NK-92 (cell line): ENCODE measurements around the gene ARL2BP.
"Not testable (repeated sequence)": the region's sequence is repeated elsewhere in the genome, so short reads cannot be mapped to it uniquely, and the experiment has no call there.

Experiments
- DNase-seq: peaks from one replicate; lab custom pipeline; 2025; ENCODE audit not compliant: unreplicated experiment; lab: John Stamatoyannopoulos, UW

Gene ARL2BP

DNA sequence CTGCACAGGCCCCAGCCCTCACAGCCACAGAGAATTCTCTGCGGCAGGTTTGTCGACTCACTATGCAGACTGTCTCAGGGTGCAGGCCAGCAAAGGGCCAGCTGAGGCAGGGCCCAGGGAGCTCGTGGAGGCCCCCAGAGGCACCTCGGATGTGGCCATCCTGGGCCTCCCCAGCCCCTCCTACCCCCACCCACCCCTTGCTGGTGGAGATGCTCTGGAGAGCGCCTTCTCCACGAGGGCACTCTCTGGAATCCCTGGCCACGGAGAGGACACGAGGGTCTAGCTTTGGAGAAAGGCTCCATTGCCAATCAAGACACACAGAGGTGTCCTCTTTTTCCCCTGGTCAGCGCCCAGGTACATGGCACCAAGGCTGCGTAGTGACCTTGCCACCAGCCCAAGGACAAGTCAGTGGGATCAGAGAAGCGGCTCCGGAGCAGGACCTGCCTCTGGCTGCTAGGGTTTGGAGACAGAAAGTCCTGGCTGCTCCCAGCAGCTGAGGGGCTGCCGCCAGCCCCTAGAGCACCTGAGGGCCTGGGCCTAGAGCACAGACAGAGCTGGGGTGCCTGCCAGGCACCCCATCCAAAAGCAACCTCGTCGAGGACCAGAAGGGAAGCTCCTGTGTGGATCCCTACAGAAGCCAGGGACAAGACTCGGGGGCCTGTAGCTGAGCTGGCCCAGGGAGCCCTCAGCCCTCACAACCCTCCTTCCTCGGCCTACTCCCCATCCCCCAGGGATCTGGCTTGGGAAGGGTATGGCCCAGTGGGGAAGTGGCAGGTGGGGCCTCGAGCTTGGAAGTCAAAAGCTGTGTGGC lies 18.7 kb downstream of the ARL2BP start:
- no peak for DNase-seq

DNA sequence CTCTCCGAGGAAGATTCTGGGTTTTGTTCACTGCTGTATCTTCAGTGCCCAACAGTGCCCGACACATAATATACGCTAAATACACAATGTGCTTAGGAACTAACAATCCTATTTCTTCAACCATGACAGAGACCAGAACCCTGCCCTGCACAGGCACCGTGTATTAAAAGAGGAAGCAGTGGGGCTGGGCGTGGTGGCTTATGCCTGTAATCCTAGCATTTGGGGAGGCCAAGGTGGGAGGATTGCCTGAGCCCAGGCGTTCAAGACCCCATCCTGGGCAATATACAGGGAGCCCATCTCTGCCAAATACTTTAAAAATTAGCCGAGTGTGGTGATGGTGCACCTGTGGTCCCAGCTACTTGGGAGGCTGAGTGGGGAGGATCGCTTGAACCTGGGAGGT lies 19.3 kb downstream of the ARL2BP start:
- no peak for DNase-seq

DNA sequence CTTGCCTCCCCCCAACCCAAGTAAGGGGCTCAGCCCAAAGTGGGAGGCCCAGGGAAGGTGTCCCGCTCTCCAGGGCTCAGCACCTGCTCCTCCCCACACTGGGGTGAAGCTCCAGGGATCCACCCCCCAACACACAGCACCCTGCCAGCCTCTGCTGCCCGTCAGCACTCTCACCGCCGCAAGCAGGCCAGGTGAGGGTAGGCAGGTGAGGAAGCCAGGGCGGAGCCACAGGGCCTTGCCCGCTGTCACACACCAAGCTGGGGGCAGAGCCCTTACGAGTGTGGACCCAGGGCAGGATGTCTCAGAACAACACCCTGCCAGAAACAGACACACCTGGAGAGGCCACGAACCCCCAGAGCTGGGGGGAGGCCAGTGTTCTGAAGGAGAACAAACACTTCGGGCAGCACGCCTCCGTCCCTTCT lies 19.9 kb downstream of the ARL2BP start:
- DNase-seq: no peak

GRCh38 chr16:57265850-57266530 lies 20.9 kb downstream of the ARL2BP start:
- DNase-seq: no peak

GRCh38 chr16:57266531-57267260 lies 21.6 kb downstream of the ARL2BP start:
- DNase-seq: no peak

GRCh38 chr16:57267343-57267742 lies 22.3 kb downstream of the ARL2BP start:
- DNase-seq: not testable (repeated sequence)

GRCh38 chr16:57268804-57269800 lies 24.0 kb downstream of the ARL2BP start:
- DNase-seq: no peak

DNA sequence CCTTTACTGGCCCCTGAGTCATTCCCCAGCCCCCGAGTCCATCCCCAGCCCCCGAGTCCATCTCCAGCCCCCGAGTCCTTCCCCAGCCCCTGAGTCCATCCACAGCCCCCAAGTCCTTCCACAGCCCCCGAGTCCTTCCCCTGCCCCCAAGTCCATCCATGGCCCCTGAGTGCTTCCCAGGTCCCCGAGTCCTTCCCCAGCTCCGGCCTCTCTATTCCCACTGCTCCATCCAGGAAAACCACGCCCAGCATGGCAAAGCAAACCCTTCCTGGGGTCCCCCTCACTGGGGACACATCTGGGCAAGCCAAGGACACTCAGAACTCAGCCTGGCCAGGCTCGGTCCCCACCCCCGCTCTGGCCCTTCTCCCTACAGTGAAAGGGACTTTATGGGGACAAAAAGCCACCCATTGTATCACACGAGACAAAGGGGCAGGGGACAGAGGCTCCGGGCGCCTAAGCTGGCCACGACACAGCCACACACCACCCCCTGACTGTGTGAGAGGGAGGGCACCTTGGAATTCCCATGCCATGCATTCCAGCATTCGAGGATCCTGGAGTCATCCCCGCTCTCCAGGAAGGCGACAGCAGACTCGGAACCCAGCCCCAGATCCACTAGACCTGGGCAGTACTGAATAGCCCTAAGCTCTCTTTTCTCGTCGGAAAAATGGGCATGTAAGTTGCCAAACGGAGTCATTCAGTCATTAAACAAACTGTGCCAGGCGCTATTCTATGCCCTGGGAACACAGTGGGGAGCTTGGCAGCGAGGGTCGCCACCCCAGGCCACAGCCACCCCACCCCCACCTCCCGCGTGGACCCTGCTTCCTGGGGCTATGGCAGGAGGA lies 25.4 kb downstream of the ARL2BP start:
- no peak for DNase-seq

DNA sequence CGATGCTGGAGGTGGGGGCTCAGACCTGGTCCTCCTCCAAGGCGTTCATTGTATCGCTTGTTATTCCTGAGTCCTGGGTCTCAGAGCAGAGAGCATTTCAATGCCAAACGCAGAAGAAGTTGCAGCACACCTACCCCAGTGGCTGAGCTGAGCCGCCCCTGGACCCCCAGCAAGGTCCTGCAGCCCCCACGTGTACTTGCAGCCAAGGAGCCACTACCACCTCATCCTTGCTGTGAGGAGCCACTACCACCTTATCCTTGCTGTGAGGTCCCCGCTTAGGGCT lies 25.9 kb downstream of the ARL2BP start:
- DNase-seq: no peak

DNA sequence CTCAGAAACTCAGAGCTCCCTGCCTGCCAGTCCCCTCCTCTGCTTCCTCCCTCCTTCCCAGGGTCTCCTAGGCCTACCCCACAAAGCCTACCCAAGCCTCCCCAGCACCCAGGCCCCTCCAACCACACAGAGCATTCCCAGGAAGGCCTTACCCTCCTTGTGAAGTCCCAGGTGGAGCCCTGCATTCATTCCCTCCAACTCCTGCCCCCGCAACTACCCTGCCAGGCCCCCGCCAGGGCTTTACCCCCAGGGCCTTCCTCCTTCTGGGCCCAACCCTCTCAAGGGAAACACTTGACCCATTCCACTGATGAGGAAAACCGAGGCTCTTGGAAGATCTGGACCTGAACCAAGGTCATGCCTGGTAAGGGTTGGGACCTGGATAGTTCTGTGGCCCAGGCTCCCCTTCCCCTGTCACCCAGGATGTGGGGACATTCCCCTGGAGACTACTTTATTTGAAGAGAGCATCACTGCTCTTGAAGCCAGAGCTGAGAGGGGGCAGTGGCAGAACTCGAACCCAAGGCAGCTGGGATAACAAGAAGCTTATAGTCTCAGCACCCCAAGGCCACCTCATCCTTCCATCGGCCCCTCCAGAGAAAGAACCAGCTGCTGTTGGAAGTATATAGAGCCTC lies 26.9 kb downstream of the ARL2BP start:
- no peak for DNase-seq

- DNase-seq: no peak
Observed at GRCh38 chr16:57273359-57273758, 28.3 kb downstream of the ARL2BP start.

- no peak for DNase-seq
Observed at GRCh38 chr16:57273826-57274225, 28.8 kb downstream of the ARL2BP start.

GRCh38 chr16:57275946-57276345 lies 30.9 kb downstream of the ARL2BP start:
- DNase-seq: not testable (repeated sequence)

- DNase-seq: no peak
Observed at GRCh38 chr16:57276596-57276995, 31.5 kb downstream of the ARL2BP start.

DNA sequence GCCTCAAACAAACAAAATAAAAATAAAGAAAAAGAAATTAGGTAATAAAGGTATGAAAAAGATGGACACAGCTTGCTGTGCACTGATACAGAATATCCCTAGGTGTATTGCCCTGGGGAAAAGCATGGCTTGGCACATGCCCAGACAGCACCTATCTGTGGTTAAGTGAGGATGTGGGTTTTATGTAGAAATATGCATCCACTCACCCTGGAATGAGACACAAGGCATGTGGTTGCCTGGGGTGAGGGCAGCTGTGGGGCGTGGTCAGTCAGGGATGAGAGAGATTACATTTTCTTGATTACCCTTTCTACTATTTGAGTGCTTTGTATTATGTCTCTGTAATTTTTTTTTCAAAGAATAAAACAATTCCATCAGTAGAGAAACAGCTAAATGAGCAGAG lies 32.5 kb downstream of the ARL2BP start:
- DNase-seq: no peak

- no peak for DNase-seq
Observed at GRCh38 chr16:57278494-57278893, 33.4 kb downstream of the ARL2BP start.

- no peak for DNase-seq
Observed at GRCh38 chr16:57279780-57280638, 35.0 kb downstream of the ARL2BP start.

DNA sequence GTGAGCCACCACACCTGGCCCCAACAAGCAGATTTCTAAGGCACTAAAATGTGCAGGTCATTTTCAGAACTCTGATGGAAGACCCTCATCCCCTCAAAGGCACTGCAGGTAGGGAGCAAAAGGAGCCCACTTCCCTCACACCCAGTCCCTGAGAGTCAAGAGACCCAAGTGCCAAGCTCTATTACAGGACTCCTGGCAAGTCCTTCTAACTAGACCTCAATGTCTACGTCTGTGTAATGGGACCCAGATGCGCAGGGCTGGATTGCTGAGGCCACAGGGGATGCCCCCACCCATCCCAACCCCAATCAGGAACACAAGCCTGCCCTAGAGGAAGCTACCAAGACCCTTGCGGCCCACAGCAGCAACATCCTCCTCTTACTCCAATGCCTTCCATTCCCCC lies 36.7 kb downstream of the ARL2BP start:
- DNase-seq: no peak
